ENCODE results near the gene AEBP1.

The AEBP1 gene

DNA sequence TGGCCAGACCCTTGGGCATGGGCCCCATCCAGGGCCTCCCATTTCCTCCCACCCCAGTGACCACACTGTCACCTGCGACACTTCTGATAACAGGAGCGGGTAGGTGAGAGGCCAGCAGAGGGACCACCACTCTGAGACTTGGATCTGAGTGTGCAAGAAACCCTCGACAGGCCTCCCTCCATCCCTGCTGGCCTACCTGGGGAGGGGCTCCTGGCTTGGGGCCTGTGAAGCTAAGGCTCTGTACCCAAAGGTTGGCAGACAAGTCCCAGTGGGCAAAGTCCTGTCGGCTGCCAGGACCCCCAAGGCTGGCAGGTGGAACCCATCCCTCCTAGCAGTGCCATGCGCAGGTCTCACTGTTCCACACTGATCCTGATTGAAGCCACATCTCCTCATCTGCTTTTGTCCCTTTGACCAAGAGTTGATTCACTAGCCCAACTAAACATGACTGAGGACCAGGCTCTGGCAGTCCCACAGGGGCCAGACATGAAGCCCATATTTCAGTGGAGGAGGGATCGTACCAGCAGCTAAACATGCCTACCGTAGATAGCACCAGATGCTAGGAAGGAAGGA lies 37.6 kb upstream of the AEBP1 start:
- DNase-seq (ENCODE audit: low read depth) = no peak

DNA sequence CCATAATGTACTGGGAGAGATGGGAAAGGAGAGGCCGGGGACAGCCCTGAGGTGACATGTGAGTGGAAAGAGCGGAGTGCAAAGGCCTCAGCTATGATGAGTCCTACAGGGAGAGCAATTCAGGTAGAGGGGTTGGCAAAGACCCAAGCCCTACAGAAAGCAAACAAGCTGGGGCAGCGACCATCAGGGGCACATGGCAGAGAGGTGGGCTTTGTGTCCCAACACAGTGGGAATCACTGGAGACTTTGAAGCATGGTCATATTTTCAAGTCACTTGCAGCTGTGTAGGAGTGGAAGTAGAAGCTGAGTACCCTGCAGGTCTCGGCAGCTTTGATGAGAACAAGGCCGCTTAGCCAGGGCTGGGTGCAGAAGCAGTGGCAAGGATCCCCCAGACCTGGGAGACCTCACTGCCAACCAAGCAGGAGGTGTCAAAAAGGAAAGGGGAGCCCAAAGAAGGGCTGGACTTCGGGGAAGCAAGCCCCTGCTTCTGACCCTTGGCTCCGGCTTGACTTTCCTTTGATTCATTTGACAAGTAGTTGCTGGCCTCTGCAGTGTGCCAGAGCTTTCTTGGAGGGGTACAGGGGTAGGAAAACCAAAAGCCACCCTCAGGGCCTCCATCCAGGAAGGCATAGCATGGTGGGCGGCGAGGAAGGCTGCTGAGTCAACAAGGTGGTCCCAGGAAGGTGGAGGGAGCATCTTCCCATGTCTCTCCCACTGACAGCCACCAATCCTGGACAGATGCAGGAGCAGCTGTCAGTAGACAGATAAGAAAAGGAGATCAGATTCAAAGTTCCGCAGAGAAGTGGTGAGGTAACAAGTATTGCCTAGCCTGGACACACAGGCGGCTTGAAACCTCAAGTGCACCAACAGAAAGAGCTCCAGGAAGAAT lies 36.8 kb upstream of the AEBP1 start:
- no peak for DNase-seq (ENCODE audit: low read depth)

DNA sequence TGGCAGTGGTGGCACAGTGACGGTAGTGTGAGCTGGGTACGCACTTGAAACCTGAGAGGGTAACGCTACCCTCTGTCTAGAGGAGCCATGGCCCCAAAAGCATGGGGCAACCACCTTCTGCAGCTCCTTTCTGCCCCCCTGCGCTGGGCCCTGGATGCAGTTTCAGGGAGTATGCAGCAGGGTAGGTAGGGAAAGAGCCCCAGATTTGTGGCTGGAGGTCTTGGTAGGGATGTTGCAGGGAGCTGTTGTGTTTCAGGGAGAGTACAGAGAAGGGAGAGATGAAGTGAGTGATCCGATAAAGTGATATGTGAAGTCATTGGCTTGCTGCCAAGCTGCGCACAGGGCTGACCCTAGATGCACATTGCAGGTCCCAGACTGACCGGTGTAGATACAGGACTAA lies 36.1 kb upstream of the AEBP1 start:
- no peak for DNase-seq (ENCODE audit: low read depth)

DNA sequence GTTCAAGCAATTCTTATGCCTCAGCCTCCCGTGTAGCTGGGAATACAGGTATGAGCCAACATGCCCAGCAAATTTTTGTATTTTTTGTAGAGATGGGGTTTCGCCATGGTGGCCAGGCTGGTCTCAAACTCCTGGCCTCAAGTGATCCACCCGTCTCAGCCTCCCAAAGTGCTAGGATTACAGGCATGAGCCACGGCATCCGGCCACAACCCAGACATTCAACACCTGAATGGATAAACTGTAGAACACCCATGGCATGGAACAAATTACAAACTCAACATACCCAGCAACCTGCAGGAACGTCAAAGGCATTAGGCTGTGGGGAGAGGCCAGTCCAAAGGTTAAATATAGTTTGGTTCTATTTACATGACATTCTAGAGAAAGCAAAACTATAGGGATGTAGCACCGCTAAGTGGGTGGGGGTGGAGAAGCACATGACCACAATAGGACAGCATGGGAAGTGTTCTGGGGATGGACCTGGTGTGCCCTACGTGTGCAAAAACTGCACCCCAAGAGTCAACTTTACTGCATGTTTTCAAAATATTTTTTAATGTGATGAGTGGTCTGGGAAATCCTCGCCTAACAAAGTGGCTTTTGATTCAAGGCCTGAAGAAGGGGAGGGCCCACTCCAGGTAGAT lies 32.3 kb upstream of the AEBP1 start:
- DNase-seq (ENCODE audit: low read depth) = no peak

DNA sequence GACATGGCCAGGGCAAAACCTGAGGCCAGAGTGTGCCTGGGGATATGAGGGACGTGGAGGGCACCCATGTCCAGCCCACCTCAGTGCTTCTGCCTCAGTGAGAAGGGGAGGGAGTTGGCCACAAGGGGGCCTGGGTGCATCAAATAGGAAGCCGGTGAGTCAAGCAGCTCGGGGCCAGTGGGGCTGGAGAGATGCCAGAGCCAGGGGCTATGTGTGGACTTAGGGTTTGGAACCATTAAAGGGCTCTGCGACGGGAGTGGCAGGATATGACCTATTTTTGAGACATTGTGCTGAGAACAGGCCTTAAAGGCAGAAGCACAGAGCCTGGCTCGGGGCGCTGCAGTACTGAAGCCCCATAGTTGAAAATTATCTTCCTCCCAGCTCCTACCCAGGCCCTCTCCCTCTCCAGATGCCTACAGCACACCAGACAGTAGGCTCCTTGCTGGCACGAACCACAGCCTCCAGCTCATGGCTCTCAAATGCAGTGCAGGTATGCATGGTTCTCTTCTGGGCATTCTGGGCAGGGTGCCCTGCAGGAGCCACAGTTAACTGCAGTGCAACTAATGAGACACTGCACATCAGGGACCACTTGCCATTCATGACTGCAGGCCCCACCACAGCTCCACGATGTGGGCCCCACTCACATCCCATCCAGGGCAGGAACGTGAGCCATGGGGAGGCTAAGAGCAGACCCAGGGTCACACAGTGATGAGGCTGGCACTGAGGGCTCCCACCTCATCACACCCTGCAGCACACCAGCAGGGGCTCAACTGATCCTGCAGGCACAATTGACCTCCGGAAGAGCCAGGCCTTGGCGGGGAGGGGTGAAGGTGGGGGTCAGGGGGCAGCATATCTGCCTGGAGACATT lies 31.5 kb upstream of the AEBP1 start:
- DNase-seq (ENCODE audit: low read depth) = peak; percentile 82

DNA sequence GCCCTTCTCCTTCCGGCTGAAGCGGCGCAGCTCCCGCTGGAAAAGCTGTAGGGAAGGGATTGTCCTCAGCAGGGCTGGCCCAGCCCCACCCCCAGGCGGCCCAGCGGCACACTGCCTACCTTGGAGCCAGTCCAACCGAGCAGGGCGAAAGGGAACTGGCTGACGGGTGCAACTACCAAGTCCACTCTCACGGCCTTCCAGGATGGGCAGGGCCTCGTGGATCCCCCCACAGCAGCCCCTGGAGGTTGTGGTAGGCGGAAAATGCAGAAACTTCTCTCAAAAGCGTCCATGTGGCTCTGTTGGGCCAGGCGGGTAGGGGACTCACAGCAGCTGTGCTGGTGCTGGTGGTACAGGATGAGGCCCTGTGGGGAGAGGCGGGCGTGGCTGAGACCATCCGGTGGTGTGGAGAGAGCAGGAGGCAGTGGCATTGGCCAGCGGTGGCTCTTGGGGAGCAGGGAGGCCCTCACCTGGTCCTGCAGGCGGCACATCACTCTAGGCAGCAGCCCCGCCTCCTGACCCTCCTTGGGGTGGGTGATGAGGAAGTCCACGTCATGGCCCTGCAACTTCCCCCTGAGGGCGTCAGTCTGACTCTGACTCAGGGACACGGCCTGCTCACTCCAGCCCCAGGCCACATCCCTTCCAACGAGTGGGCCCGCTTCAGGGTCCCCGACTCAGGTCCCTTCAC lies 30.3 kb upstream of the AEBP1 start:
- peak; percentile 77 for DNase-seq (ENCODE audit: low read depth)

DNA sequence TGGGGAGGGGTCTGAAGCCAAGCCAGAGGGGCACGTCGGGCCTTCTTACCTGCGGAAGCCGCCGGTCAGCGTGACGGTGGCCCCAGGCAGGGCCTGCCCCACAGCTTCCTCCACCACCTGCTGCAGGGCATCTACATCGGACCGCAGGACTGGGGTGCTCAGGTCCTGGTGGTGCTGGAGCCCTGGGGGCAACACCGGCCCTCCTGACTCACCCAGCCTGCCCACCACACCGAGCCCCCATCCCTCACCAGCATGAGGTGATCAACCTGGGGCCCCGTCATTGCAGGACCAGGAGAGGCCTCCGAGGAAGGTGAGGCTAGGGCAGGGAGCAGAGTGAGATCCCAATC lies 29.8 kb upstream of the AEBP1 start:
- no peak for DNase-seq (ENCODE audit: low read depth)

DNA sequence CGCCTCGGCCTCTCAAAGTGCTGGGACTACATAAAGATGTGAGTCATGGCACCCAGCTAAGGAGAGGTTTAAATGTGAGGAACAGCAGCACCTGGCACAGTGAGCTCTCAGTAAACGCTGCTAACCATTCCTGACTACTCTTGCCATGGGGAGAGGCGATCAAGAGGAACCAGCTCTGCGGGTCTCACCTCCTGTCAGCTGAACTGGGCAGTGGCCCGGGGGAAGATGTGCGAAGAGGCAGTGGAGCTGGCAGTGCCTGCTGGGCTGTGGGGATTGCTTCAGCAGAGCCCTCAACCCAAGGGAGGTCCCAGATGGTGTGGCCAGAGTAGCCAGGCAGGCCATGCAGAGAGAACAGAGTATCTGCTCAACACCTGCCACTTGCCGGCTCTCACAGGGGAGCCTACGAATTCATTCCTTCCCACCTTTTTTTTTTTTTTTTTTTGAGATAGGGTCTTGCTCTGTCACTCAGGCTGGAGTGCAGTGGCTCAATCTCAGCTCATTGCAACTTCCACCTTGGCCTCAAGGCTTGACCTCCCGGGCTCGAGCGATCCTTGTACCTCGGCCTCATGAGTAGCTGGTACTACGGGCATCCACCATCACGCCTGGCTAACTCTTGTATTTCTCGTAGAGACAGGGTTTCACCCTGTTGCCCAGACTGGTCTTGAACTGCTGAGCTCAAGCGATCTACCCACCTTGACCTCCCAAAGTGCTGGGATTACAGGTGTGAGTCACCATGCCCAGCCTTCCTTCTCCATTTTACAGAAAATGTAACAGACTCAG lies 28.7 kb upstream of the AEBP1 start:
- no peak for DNase-seq (ENCODE audit: low read depth)

DNA sequence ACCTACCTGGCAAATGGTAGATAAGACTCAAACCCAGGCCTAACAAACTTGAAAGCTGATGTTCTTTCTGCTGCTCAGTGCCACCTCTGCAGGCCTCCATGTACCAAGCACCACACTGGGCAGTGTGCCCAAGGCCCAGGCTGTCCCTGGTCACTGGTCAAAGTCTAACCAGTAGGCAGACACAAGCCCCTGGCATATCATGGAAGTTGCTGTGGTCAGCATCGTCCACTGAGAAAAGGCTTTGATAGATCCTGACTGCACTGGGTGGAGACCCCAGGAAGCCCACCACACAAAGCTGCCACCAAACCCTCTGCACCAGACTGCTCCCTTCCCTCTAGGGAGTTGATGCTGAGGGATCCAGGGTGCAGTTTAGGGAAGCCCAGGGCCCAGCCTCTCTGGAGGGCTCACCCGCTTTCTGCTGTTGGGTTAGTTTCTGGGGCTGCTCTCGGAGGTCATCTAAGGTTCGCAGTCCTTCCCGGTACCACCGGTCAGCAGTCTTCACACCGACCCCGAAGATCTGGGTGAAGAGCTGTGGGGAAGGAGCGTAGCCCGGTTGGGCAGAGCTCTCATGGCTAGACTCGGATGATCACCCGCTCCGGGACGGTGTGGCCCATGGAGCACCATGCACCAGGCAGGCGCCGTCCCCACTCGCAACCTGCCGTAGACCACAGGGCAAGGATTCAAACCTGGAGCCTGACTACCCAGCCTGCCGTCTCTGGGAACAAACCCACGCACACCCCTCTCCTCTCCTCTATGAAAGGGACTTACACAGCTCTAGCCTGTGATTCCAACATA lies 27.8 kb upstream of the AEBP1 start:
- DNase-seq (ENCODE audit: low read depth) = no peak

DNA sequence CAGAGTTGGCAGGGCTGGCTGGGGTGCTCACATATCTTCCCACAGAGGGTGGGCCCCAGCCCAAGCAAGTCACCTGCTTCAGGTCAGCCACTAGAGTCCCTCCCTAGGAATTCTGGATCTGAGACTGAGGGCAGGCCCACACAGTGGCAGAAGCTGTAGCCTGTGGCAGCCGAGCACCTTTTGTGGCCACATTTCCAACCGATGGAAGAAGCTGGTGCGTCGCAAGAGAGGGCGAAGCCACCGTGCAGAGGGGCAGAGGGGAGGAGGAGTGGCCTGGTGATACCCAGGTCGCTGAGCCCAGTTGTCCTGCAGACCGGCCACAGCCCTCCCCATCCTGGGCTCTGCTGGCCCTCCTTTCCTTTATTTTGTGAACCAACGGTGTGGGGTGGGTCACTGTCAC lies 27.1 kb upstream of the AEBP1 start:
- DNase-seq (ENCODE audit: low read depth) = no peak

DNA sequence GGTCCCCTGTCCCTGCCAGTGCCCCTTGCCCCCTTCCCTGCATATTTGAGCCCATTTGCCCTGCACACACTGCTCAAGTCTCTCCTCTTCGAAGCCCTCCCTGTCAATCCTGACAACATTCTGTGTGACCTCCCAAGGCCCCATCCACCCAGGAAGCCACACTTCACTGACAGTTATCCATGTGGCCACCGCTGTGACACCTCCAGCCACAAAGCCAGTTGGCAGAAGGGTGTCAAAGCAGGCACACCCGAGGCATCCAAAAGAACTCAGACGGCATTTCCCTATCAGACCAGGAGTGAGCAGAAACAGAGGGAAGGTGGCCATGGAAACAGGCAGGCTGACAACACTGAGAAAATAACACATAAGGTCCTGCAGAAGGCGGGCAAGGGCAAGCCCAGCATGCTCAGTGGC lies 26.5 kb upstream of the AEBP1 start:
- no peak for DNase-seq (ENCODE audit: low read depth)

DNA sequence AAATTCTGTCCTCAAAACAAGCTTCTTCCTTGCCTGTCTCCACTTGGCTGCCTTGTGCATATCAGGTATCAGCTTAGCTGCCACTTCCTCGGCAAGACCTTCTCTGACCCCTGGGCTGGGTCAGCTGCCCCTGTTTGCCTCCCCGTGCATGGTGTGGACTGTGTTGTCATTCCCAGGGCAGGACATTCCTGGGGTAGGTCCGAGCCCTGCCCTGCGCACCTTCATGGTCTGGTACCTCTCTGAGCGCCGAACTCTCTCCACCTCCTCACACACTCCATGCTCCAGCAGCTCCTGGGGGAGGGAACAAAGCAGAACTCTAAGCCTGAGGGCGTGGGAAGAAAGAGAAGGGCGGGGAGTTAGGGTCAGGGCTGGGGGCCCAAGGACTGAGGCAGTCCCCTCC lies 25.6 kb upstream of the AEBP1 start:
- no peak for DNase-seq (ENCODE audit: low read depth)

DNA sequence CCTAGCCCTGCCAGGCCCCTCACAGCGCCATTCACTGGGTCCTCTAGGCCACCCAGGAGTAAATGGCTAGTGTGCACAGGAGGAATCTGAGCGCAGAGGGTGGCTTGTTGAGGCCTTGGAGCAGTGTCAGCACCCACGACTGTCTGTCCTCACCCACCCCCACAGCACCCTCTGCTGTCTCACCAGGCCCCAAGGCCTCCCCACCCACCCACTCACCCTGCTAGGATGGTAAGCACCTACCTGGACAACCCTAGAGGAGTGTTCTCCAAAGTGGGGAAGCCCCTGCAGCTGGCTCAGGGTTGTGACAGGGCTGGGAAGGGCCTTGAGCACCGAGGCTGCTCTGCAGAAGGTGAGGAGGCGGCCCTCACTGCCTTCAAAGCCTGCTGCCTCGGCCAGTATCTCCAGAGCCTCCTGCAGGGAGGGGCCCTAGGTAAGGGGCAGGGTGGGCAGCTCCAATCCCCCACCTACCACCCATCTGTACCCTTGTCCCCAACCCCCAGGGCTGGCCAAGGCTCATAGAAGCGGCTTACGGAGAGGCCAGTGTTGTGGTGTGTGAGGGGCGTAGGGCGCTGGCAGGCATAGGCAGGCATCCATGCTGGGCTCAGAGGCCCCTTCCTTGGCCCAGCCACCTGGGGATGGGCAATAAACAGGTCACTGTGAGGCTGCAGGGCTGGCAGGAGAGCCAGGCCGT lies 24.7 kb upstream of the AEBP1 start:
- no peak for DNase-seq (ENCODE audit: low read depth)

DNA sequence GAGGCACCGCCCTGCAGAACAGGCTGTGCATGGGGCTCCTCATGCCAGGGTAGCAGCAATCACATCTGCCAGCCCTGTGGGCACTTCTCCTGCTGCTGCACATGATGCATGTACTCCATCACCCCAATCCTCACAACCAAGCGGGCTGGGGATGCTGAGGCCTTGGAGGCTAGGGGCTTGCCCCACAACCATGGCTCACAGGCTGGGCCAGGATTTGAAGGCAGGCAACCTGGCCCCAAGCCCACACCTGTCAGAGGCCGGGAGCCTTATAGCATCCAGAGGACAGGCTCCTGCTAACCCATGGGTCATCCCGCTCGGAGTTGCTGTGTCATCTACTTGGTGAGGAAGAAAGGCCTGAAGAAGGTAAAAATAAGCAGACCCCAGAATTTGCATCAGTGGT lies 24.0 kb upstream of the AEBP1 start:
- DNase-seq (ENCODE audit: low read depth) = no peak

DNA sequence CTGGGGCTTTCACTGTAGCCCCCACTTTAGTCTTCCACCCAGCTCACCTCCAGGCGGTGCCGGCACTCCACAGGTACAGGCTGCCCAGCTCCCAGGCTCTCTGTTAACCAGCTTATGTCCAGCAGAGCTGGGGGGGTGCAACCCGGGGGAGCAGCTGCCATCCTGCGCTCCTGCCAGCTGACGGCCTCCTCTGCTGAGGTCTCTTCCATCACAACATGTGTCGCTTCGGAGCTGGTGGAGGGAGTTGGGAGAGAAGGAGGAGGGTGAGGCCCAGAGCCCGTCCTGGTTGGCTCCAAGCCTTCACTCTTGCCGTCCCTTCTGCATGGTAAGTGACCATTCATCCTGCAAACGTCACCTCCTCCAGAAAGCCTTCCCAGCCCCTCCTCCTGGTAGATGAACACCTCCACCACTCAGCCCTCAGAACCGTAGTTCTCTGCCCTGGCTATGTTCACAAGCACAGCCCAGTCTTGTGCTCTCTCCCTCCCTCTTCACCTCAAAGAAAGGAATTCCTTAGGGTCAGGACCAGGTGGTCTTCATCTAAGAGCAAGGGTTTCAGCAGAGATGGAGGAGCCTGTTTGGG lies 23.4 kb upstream of the AEBP1 start:
- DNase-seq (ENCODE audit: low read depth) = no peak

DNA sequence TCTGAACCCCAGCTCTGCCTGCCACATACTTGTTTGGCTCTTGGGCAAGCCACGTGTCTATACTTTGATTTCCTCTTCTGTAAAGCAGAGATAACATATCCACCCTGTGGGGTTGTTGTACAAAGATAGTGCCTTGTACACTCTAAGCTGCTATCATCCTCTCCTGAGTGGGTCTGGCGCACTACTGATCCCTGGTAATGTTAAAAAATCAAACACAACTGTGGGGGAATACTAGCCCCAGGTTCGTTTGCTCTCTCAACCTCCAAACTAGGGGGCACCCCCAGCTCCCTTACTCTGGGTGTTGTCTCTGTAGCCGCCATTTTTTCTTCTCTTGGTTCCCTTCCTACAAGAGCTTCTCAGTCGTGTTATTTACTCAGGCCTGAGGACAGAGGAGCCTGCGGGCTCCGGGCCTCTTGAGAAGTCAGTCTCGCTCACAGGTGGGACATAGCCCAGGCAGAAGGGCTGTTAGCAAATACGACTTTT lies 22.8 kb upstream of the AEBP1 start:
- DNase-seq (ENCODE audit: low read depth) = no peak

DNA sequence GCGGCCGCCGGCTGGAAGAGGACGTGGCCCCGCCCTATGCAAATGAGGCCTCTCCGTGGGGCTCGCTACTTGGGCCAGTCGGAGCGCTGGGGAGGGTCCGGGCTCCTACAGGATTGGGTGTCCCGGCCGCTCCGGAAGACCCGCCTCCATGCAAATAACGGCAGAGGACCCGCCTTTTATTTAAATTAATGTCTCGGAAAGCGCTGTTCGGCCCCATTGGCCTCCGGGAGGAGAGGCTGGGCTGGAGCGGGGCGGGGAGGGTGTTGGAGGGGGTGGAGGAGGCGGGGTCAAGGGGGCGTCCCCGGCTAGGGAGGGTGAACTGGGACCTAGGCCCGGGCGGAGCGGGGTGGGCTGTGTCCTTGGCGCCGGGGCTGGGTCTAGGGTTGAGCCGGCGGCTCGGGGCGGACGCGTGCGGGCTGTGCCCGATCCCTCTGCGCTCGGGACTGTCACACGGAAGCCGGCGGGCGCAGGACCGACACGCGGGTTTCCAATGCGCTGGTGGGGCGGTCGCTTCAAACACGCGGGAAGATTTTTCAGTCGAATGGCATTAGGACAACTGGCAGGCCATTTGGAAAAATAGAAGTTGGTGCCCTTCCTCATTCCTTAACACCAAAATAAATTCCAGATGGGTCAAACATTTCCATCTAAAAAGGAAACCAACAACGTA lies 21.5 kb upstream of the AEBP1 start:
- peak; percentile 99 for DNase-seq (ENCODE audit: low read depth)

DNA sequence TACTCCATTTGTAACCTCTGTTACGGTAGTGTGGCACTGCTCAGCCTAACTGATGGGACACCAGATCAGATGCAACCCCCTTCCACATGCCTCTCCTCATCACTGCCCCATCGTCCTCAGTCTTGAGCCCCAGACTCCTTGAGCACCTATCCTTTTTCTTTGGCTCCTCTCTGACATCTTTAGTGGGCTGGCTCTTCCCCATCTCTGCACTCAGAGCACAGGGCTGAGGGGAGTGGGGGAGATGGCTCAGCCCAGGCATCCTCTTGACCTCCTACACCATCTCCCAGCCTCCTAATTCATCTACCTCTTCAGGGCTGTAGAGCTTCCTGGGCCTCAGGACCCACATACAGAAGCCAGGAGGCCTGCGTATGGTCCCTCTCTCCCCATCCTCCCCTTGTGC lies 20.3 kb upstream of the AEBP1 start:
- DNase-seq (ENCODE audit: low read depth) = no peak

DNA sequence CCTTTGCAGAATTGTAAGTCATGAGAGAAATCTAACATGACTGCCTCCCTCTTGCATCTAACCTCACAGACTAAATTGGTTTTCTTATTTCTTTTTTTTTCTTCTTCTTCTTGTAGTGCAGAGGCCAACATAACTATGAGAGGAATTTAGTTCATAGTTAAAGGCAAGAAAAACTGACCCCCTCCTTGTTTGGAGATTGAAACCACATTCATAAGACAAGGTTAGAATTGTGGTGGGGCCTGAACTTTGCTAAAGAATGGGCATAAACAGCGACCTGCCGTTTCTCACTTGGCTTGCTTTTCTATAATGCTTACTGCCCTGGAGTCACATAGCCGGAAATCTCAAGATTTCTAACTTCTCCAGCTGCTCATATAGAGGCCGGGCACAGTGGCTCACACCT lies 19.4 kb upstream of the AEBP1 start:
- peak; percentile 66 for DNase-seq (ENCODE audit: low read depth)

All from fibroblast of gingiva (primary cell).